Measurements from ENCODE around the gene PALLD.

PALLD gene

DNA sequence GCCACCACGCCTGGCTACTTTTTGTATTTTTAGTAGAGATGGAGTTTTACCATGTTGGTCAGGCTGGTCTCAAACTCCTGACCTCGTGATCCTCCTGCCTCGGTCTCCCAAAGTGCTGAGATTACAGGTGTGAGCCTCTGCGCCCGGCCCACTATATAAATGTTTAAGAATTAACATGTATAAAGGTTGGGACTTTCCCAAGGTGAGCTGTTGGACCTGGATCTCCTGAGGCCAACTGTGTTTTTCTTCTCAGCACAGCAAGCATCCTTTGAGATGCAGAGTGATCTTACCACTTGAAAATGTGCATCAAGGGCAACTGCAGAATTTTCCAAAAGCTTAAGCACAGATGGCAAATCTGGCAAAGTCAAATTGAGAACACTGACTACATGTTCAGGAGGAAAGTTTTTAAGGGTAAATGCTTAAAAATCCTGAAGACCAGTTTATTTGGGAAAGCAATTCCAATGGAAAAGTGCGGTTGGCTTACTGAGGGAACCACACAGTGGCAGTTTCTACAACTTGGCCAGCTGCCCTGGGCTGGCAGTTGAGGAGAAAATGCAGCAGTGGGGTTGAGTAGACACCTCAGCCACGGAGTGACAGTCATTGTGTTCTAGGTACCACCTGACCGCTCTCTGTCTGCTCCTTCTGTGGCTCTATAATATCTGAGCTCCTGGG lies 344.3 kb downstream of the PALLD start:
- Mint-ChIP-seq H3K36me3 (ENCODE audit: low read depth) (peaks cover 53% of the 10 kb centered on the region), H3K27me3 (ENCODE audit: low read depth) (no peaks in the 10 kb centered on the region), H3K4me1 (peaks cover 58% of the 10 kb centered on the region), H3K9me3 (no peaks in the 10 kb centered on the region), H3K4me3 (no peak overlapping the region), H3K27ac (peak overlapping the region in 1 of 3 experiments; percentile 42)
- TF ChIP-seq CTCF (IDR thresholded peaks at IDR 0.05; ENCODE audit: unreplicated experiment in 3 of 3): no peak

DNA sequence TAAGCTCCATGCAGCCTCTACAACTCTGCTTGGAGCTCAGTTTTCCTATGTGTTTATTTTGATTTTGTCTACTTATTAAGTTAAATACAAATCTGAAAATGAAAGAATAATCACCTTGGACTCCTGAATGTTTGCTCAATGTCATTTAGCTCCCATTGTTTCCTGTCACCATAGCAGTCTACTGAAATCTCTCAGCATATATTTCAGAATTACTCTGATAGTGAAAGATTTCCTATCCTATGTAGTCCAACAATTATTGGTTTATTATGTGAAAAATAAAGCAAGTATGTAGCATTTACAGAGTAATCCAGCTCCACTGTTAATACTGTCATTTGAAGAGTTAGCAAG lies 344.8 kb downstream of the PALLD start:
- H3K9me3 Mint-ChIP-seq: no peaks in the 10 kb centered on the region
- H3K27ac Mint-ChIP-seq: peak overlapping the region in 1 of 3 experiments; percentile 42
- peaks cover 49% of the 10 kb centered on the region for H3K36me3 Mint-ChIP-seq (ENCODE audit: low read depth)
- peaks cover 60% of the 10 kb centered on the region for H3K4me1 Mint-ChIP-seq
- no peak for TF ChIP-seq CTCF (IDR thresholded peaks at IDR 0.05; ENCODE audit: unreplicated experiment in 3 of 3)
- no peak overlapping the region for H3K4me3 Mint-ChIP-seq
- H3K27me3 Mint-ChIP-seq (ENCODE audit: low read depth): no peaks in the 10 kb centered on the region

DNA sequence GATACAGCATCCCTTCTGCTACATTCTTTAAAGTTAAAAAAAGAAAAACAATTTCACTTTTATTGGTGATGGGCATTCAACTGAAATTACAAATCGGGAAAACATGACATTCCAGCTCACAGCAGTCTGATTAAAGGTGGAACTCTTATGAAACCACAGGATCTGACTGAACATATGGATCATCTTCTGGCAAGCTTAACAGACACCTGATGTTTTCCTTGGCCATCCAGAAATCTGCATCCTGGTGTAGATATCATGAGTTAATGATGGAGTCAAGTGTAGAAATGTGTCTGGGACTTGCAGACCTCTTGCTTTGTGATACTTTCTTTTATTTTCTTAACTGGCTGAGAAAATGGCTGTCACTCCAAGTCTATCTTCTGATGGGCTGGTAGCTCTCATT lies 345.3 kb downstream of the PALLD start:
- H3K4me3 Mint-ChIP-seq: no peak overlapping the region
- peaks cover 60% of the 10 kb centered on the region for H3K4me1 Mint-ChIP-seq
- peaks cover 44% of the 10 kb centered on the region for H3K36me3 Mint-ChIP-seq (ENCODE audit: low read depth)
- peak overlapping the region in 1 of 3 experiments; percentile 17 for H3K27ac Mint-ChIP-seq
- TF ChIP-seq CTCF (IDR thresholded peaks at IDR 0.05; ENCODE audit: unreplicated experiment in 3 of 3): no peak
- no peaks in the 10 kb centered on the region for H3K27me3 Mint-ChIP-seq (ENCODE audit: low read depth)
- H3K9me3 Mint-ChIP-seq: no peaks in the 10 kb centered on the region

DNA sequence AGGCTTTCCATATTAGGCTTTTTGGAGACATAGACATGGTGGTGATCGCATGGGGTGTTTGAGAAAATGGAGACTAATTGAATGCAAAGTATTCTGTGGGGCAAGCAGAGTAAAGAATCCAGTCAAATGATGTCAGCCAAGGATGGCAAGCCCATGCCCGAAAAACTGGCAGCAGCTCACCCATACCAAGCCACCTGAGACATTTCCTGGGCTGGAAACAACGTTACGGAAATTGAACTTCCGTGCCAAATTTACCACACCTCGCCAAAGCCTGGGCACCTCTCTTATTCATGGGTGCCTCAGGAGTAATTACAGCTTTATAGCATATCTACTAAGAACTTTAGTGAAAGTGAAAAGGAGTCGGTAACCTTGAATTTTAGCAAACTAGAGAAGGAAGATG lies 346.8 kb downstream of the PALLD start:
- peaks cover 61% of the 10 kb centered on the region for H3K4me1 Mint-ChIP-seq
- H3K27ac Mint-ChIP-seq: no peak overlapping the region
- H3K9me3 Mint-ChIP-seq: no peaks in the 10 kb centered on the region
- no peaks in the 10 kb centered on the region for H3K27me3 Mint-ChIP-seq (ENCODE audit: low read depth)
- H3K4me3 Mint-ChIP-seq: no peak overlapping the region
- no peak for TF ChIP-seq CTCF (IDR thresholded peaks at IDR 0.05; ENCODE audit: unreplicated experiment in 3 of 3)
- peaks cover 29% of the 10 kb centered on the region for H3K36me3 Mint-ChIP-seq (ENCODE audit: low read depth)

GRCh38 chr4:168844353-168845049 lies 347.6 kb downstream of the PALLD start:
- peak overlapping the region in 2 of 3 experiments; percentile 10 to 51 for H3K27ac Mint-ChIP-seq
- no peaks in the 10 kb centered on the region for H3K27me3 Mint-ChIP-seq (ENCODE audit: low read depth)
- H3K4me1 Mint-ChIP-seq: peaks cover 69% of the 10 kb centered on the region
- peaks cover 26% of the 10 kb centered on the region for H3K36me3 Mint-ChIP-seq (ENCODE audit: low read depth)
- TF ChIP-seq CTCF (IDR thresholded peaks at IDR 0.05; ENCODE audit: unreplicated experiment in 3 of 3): no peak
- no peaks in the 10 kb centered on the region for H3K9me3 Mint-ChIP-seq
- H3K4me3 Mint-ChIP-seq: no peak overlapping the region

DNA sequence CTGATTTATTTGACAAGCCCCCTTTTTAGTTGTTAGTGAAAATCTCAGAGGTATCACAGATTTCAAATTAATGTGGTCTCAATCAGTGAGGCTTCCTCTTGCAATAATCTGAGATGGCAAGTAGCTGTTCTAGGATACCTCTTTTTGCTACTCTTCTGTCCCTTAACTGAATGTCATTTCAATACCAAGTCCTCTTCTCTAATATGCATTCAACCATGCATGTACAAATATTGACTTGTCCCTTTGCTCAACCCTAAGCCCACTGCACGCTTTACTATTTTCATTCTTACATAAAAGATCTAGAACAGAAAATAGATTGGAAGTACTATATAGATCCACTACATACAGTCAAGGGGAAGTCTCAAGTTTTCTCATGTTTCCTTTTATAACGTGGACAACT lies 349.0 kb downstream of the PALLD start:
- no peaks in the 10 kb centered on the region for H3K27me3 Mint-ChIP-seq (ENCODE audit: low read depth)

More for the DNA sequence above, 349.0 kb downstream of the PALLD start:
- Mint-ChIP-seq H3K9me3 (no peaks in the 10 kb centered on the region), H3K4me3 (no peak overlapping the region), H3K36me3 (ENCODE audit: low read depth) (peaks cover 21% of the 10 kb centered on the region), H3K4me1 (peaks cover 70% of the 10 kb centered on the region), H3K27ac (peak overlapping the region; percentile 5 to 54 (median 40))
- TF ChIP-seq CTCF (IDR thresholded peaks at IDR 0.05; ENCODE audit: unreplicated experiment in 3 of 3): no peak

Data from nephron (organoid).